Mesothelial cell of epicardium (in vitro differentiated cells): ENCODE data around the gene HYAL3. TPM values are rescaled to one million over a fixed set of nuclear protein-coding genes. Genes with fewer than 3 reads are reported as not detected.

Experiments used
- DNase-seq, 2 experiments: peaks; one replicate each; pipeline ENCODE4 v3.0.0; 2021; ENCODE audit warnings: low spot score in 2 of 2; ENCODE audit not compliant: unreplicated experiment in 2 of 2
- H3K27ac Mint-ChIP-seq: 2 replicates; pipeline ENCODE4 v1.8.0; 2021; ENCODE audit warnings: mixed read lengths
- H3K27me3 Mint-ChIP-seq: 2 replicates; pipeline ENCODE4 v1.8.0; 2021; ENCODE audit warnings: low read depth, mixed read lengths
- H3K36me3 Mint-ChIP-seq: 2 replicates; pipeline ENCODE4 v1.8.0; 2021; ENCODE audit warnings: mixed read lengths
- H3K4me1 Mint-ChIP-seq: 2 replicates; pipeline ENCODE4 v1.8.0; 2021; ENCODE audit warnings: mixed read lengths
- H3K4me3 Mint-ChIP-seq: 2 replicates; pipeline ENCODE4 v1.8.0; 2021; ENCODE audit warnings: mild to moderate bottlenecking, moderate library complexity, mixed read lengths
- H3K9me3 Mint-ChIP-seq: 2 replicates; pipeline ENCODE4 v1.8.0; 2021; ENCODE audit warnings: mixed read lengths
- CTCF ChIP-seq: fragments of 200-600 bp; sonication (generic); IDR thresholded peaks from one replicate; pipeline ENCODE4 v1.5.0; 2021; ENCODE audit warnings: antibody characterized with exemption; ENCODE audit not compliant: unreplicated experiment
- total RNA-seq: library from RNA; stranded (reverse); gene quantifications from 3 replicates; pipeline ENCODE4 v1.2.1, GENCODE V29; 2021

The HYAL3 gene
- total RNA-seq, 1 donor from 2014 or later, result 2.9 TPM

GRCh38 chr3:50326182-50326541 lies 27.0 kb upstream of the HYAL3 start:
- no peak for DNase-seq
- H3K27ac Mint-ChIP-seq, result no peak overlapping the region
- H3K4me3 Mint-ChIP-seq, result peak overlapping the region; percentile 90
- TF ChIP-seq CTCF, result no peak
- H3K36me3 Mint-ChIP-seq, result peaks cover 5% of the 10 kb centered on the region
- peaks cover 28% of the 10 kb centered on the region for H3K4me1 Mint-ChIP-seq
- no peaks in the 10 kb centered on the region for H3K9me3 Mint-ChIP-seq
- H3K27me3 Mint-ChIP-seq, result no peaks in the 10 kb centered on the region

GRCh38 chr3:50325497-50326181 lies 26.4 kb upstream of the HYAL3 start:
- Mint-ChIP-seq H3K27ac (no peak overlapping the region), H3K27me3 (no peaks in the 10 kb centered on the region), H3K4me1 (peaks cover 28% of the 10 kb centered on the region), H3K9me3 (no peaks in the 10 kb centered on the region), H3K36me3 (peaks cover 4% of the 10 kb centered on the region), H3K4me3 (no peak overlapping the region)
- no peak for DNase-seq
- no peak for TF ChIP-seq CTCF

- Mint-ChIP-seq H3K4me3 (no peak overlapping the region), H3K27me3 (no peaks in the 10 kb centered on the region), H3K9me3 (no peaks in the 10 kb centered on the region), H3K27ac (no peak overlapping the region), H3K4me1 (peaks cover 33% of the 10 kb centered on the region), H3K36me3 (no peaks in the 10 kb centered on the region)
- no peak for TF ChIP-seq CTCF
- DNase-seq, result no peak
These were observed 25.9 kb upstream of the HYAL3 start for GRCh38 chr3:50325113-50325480.

- no peaks in the 10 kb centered on the region for H3K36me3 Mint-ChIP-seq
- TF ChIP-seq CTCF, result peak; percentile 83
- H3K27ac Mint-ChIP-seq, result peak overlapping the region; percentile 40
- no peaks in the 10 kb centered on the region for H3K9me3 Mint-ChIP-seq
- H3K4me1 Mint-ChIP-seq, result peaks cover 38% of the 10 kb centered on the region
- DNase-seq, result peak in 1 of 2 experiments; percentile 76
- H3K4me3 Mint-ChIP-seq, result peak overlapping the region; percentile 14
- no peaks in the 10 kb centered on the region for H3K27me3 Mint-ChIP-seq
These were observed 25.3 kb upstream of the HYAL3 start for GRCh38 chr3:50324351-50325112.

- no peak overlapping the region for H3K4me3 Mint-ChIP-seq
- H3K27me3 Mint-ChIP-seq, result no peaks in the 10 kb centered on the region
- no peaks in the 10 kb centered on the region for H3K9me3 Mint-ChIP-seq
- peaks cover 2% of the 10 kb centered on the region for H3K36me3 Mint-ChIP-seq
- TF ChIP-seq CTCF, result no peak
- H3K4me1 Mint-ChIP-seq, result peaks cover 47% of the 10 kb centered on the region
- DNase-seq, result no peak
- H3K27ac Mint-ChIP-seq, result no peak overlapping the region
These were observed 24.5 kb upstream of the HYAL3 start for GRCh38 chr3:50323614-50324199.
